Osteoblast (primary cell): ENCODE results near the gene DGAT2L6. TPM values are rescaled to one million over a fixed set of nuclear protein-coding genes. Genes with fewer than 3 reads are reported as not detected.
A peak's percentile ranks its signal among the peaks of the same experiment; 100 is the strongest.

Source experiments
- DNase-seq: peaks from one replicate; pipeline ENCODE4 v3.0.0; 2011; ENCODE audit warnings: low spot score, mixed read lengths; ENCODE audit not compliant: insufficient read length; ENCODE audit errors: missing footprints
- H2AFZ ChIP-seq: 2 replicates; pipeline ENCODE4 v1.6.0; 2011; ENCODE audit warnings: mild to moderate bottlenecking, low read length
- H3K27ac ChIP-seq: 2 replicates; pipeline ENCODE4 v1.5.1; 2011; ENCODE audit warnings: mild to moderate bottlenecking, low read depth, low read length, moderate library complexity
- H3K27me3 ChIP-seq: 2 replicates; pipeline ENCODE4 v1.6.0; 2012; ENCODE audit warnings: mild to moderate bottlenecking, control low read depth, inconsistent platforms, low read length, moderate library complexity; ENCODE audit not compliant: insufficient read depth
- H3K36me3 ChIP-seq: 2 replicates; pipeline ENCODE4 v1.5.1; 2011; ENCODE audit warnings: mild to moderate bottlenecking, low read length, control low read depth, moderate library complexity; ENCODE audit not compliant: insufficient read depth
- H3K4me1 ChIP-seq: 2 replicates; pipeline ENCODE4 v1.5.1; 2011; ENCODE audit warnings: mild to moderate bottlenecking, low read length, control low read depth, moderate library complexity; ENCODE audit not compliant: insufficient read depth
- H3K4me2 ChIP-seq: 2 replicates; pipeline ENCODE4 v1.6.0; 2011; ENCODE audit warnings: mild to moderate bottlenecking, low read length; ENCODE audit not compliant: insufficient read depth
- H3K4me3 ChIP-seq: fragments of 200-600 bp; sonication (generic); 3 replicates; pipeline ENCODE4 v1.5.1; 2012; ENCODE audit warnings: mild to moderate bottlenecking, low read length, inconsistent platforms; ENCODE audit not compliant: insufficient read depth
- H3K79me2 ChIP-seq: 2 replicates; pipeline ENCODE4 v1.6.0; 2012; ENCODE audit warnings: mild to moderate bottlenecking, low read length, control low read depth, inconsistent platforms; ENCODE audit not compliant: insufficient read depth
- H3K9me3 ChIP-seq: 2 replicates; pipeline ENCODE4 v1.5.1; 2011; ENCODE audit warnings: low read depth, low read length, control low read depth
- H4K20me1 ChIP-seq: 2 replicates; pipeline ENCODE4 v1.6.0; 2012; ENCODE audit warnings: mild to moderate bottlenecking, low read length, control low read depth; ENCODE audit not compliant: insufficient read depth
- CTCF ChIP-seq: IDR thresholded peaks from 2 replicates; pipeline ENCODE4 v1.5.1; 2011; ENCODE audit warnings: mild to moderate bottlenecking, low read depth, low read length, moderate library complexity; ENCODE audit errors: extremely low read depth
- total RNA-seq: library from RNA; depleted of rRNA; stranded (reverse); fragments of >200 nt; gene quantifications from 2 replicates; pipeline ENCODE4 v1.2.3, GENCODE V29; 2012

The DGAT2L6 gene
- total RNA-seq, 1 donor: not detected

GRCh38 chrX:70139736-70140135 is 37.5 kb upstream of the DGAT2L6 start:
- peaks cover 12% of the 10 kb centered on the region for H3K36me3 ChIP-seq
- H4K20me1 ChIP-seq: no peaks in the 10 kb centered on the region
- peaks cover 13% of the 10 kb centered on the region for H3K79me2 ChIP-seq
- no peak for TF ChIP-seq CTCF
- no peak for DNase-seq
- no peak overlapping the region for H3K27ac ChIP-seq
- H2AFZ ChIP-seq: no peak overlapping the region
- H3K4me1 ChIP-seq: peaks cover 5% of the 10 kb centered on the region
- no peak overlapping the region for H3K4me2 ChIP-seq
- H3K27me3 ChIP-seq: peaks cover 11% of the 10 kb centered on the region
- H3K9me3 ChIP-seq: no peaks in the 10 kb centered on the region
- no peak overlapping the region for H3K4me3 ChIP-seq

GRCh38 chrX:70141373-70141772 is 35.9 kb upstream of the DGAT2L6 start:
- Histone ChIP-seq H3K79me2 (peaks cover 3% of the 10 kb centered on the region), H3K27ac (no peak overlapping the region), H3K27me3 (peaks cover 11% of the 10 kb centered on the region), H4K20me1 (no peaks in the 10 kb centered on the region), H2AFZ (no peak overlapping the region), H3K9me3 (no peaks in the 10 kb centered on the region), H3K4me1 (no peaks in the 10 kb centered on the region), H3K4me2 (no peak overlapping the region), H3K36me3 (peaks cover 6% of the 10 kb centered on the region), H3K4me3 (no peak overlapping the region)
- no peak for DNase-seq
- TF ChIP-seq CTCF: no peak

- DNase-seq: peak; percentile 11
- H2AFZ ChIP-seq: no peak overlapping the region
These were observed 10.4 kb upstream of the DGAT2L6 start for GRCh38 chrX:70166601-70167590.

More at GRCh38 chrX:70166601-70167590, 10.4 kb upstream of the DGAT2L6 start:
- peaks cover 33% of the 10 kb centered on the region for H3K4me1 ChIP-seq
- H3K4me2 ChIP-seq: peak overlapping the region; percentile 27
- H3K4me3 ChIP-seq: no peak overlapping the region
- H3K9me3 ChIP-seq: no peaks in the 10 kb centered on the region
- H3K79me2 ChIP-seq: no peaks in the 10 kb centered on the region
- peaks cover 1% of the 10 kb centered on the region for H3K27me3 ChIP-seq
- H3K27ac ChIP-seq: peak overlapping the region; percentile 82
- TF ChIP-seq CTCF: no peak
- no peaks in the 10 kb centered on the region for H4K20me1 ChIP-seq
- no peaks in the 10 kb centered on the region for H3K36me3 ChIP-seq
